Activated CD8-positive, alpha-beta memory T cell treated with anti-CD3 and anti-CD28 coated beads, Interleukin-2, amount 10 ng/mL, durations not matched to agents 7 days and 5 days (primary cell): ENCODE data around the gene MIS18A. TPM values are rescaled to one million over a fixed set of nuclear protein-coding genes. Genes with fewer than 3 reads are reported as not detected.
A peak's percentile ranks its signal among the peaks of the same experiment; 100 is the strongest.
"Not testable (repeated sequence)": the region's sequence is repeated elsewhere in the genome, so short reads cannot be mapped to it uniquely, and the experiment has no call there.

Source experiments
- ATAC-seq: fragments of 150-1000 bp; cut with Tn5 transposase; one replicate; pipeline ENCODE4 v1.10.0; 2021; ENCODE audit warnings: moderate library complexity
- CTCF ChIA-PET: fragments of 350-600 bp; sonication (Branson Sonifier 250); formaldehyde crosslinking; loops from one replicate; lab custom pipeline; 2021; ENCODE audit warnings: antibody characterized with exemption; lab: Charles Lee
- DNase-seq: peaks from one replicate; pipeline ENCODE4 v3.0.0-alpha.2; 2020
- H3K27ac Mint-ChIP-seq: one replicate; pipeline ENCODE4 v1.8.0; 2021; ENCODE audit warnings: mild to moderate bottlenecking, mixed read lengths
- H3K27me3 Mint-ChIP-seq: one replicate; pipeline ENCODE4 v1.8.0; 2021; ENCODE audit warnings: mixed read lengths
- H3K36me3 Mint-ChIP-seq: one replicate; pipeline ENCODE4 v1.8.0; 2021; ENCODE audit warnings: mild to moderate bottlenecking, mixed read lengths
- H3K4me1 Mint-ChIP-seq: one replicate; pipeline ENCODE4 v1.8.0; 2021; ENCODE audit warnings: mixed read lengths
- H3K4me3 Mint-ChIP-seq: one replicate; pipeline ENCODE4 v1.8.0; 2021; ENCODE audit warnings: mild to moderate bottlenecking, moderate library complexity, mixed read lengths
- H3K9me3 Mint-ChIP-seq: one replicate; pipeline ENCODE4 v1.8.0; 2022; ENCODE audit warnings: low read depth, mixed read lengths
- total RNA-seq, 2 experiments: library from RNA; stranded (reverse); gene quantifications; one replicate each; pipeline ENCODE4 v1.2.3, GENCODE V29; 2021

Gene MIS18A
- total RNA-seq, 2 experiments from 2014 or later = 29.3 to 30.1 TPM

- DNase-seq (peak; percentile 40), ATAC-seq (no peak)
- Mint-ChIP-seq H3K27ac (no peak overlapping the region), H3K9me3 (no peaks in the 10 kb centered on the region), H3K4me1 (no peaks in the 10 kb centered on the region), H3K4me3 (no peak overlapping the region), H3K27me3 (no peaks in the 10 kb centered on the region), H3K36me3 (peaks cover 6% of the 10 kb centered on the region)
- CTCF ChIA-PET = no interaction called here
Measured at GRCh38 chr21:32312976-32313375, 34.1 kb upstream of the MIS18A start.

GRCh38 chr21:32312326-32312725 lies 33.5 kb upstream of the MIS18A start:
- ATAC-seq (no peak), DNase-seq (peak; percentile 32)
- no peak overlapping the region for H3K27ac Mint-ChIP-seq
- peaks cover 7% of the 10 kb centered on the region for H3K36me3 Mint-ChIP-seq
- H3K4me3 Mint-ChIP-seq = no peak overlapping the region
- H3K27me3 Mint-ChIP-seq = no peaks in the 10 kb centered on the region
- CTCF ChIA-PET = no interaction called here
- H3K4me1 Mint-ChIP-seq = no peaks in the 10 kb centered on the region
- H3K9me3 Mint-ChIP-seq = no peaks in the 10 kb centered on the region

GRCh38 chr21:32311621-32312020 lies 32.8 kb upstream of the MIS18A start:
- CTCF ChIA-PET = no interaction called here
- peaks cover 11% of the 10 kb centered on the region for H3K36me3 Mint-ChIP-seq
- no peaks in the 10 kb centered on the region for H3K27me3 Mint-ChIP-seq
- ATAC-seq (no peak), DNase-seq (peak; percentile 23)
- H3K9me3 Mint-ChIP-seq = no peaks in the 10 kb centered on the region
- H3K4me1 Mint-ChIP-seq = no peaks in the 10 kb centered on the region
- no peak overlapping the region for H3K27ac Mint-ChIP-seq
- no peak overlapping the region for H3K4me3 Mint-ChIP-seq

- H3K9me3 Mint-ChIP-seq, ATAC-seq, H3K27ac Mint-ChIP-seq, H3K4me1 Mint-ChIP-seq, H3K4me3 Mint-ChIP-seq, CTCF ChIA-PET, H3K27me3 Mint-ChIP-seq: not testable (repeated sequence)
- peaks cover 11% of the 10 kb centered on the region for H3K36me3 Mint-ChIP-seq
- DNase-seq = peak; percentile 28
Measured at GRCh38 chr21:32310976-32311375, 32.1 kb upstream of the MIS18A start.

- no peaks in the 10 kb centered on the region for H3K27me3 Mint-ChIP-seq
- DNase-seq (peak; percentile 38), ATAC-seq (no peak)
- H3K27ac Mint-ChIP-seq = no peak overlapping the region
- peaks cover 5% of the 10 kb centered on the region for H3K4me1 Mint-ChIP-seq
- CTCF ChIA-PET = no interaction called here
- H3K9me3 Mint-ChIP-seq = no peaks in the 10 kb centered on the region
- no peak overlapping the region for H3K4me3 Mint-ChIP-seq
- H3K36me3 Mint-ChIP-seq = peaks cover 11% of the 10 kb centered on the region
Measured at GRCh38 chr21:32309906-32310460, 31.1 kb upstream of the MIS18A start.

GRCh38 chr21:32308696-32309095 lies 29.8 kb upstream of the MIS18A start:
- CTCF ChIA-PET = no interaction called here
- peak; percentile 5 for DNase-seq

GRCh38 chr21:32307706-32308105 lies 28.9 kb upstream of the MIS18A start:
- CTCF ChIA-PET = interaction anchor here (0.7 kb wide), 1 partner anchor 124 kb away, joined by 3 read pairs; no protein-coding TSS in a partner anchor
- ATAC-seq (no peak), DNase-seq (no peak)
- no peak overlapping the region for H3K27ac Mint-ChIP-seq
- peaks cover 7% of the 10 kb centered on the region for H3K36me3 Mint-ChIP-seq
- H3K4me3 Mint-ChIP-seq = no peak overlapping the region
- peaks cover 5% of the 10 kb centered on the region for H3K4me1 Mint-ChIP-seq
- no peaks in the 10 kb centered on the region for H3K27me3 Mint-ChIP-seq
- no peaks in the 10 kb centered on the region for H3K9me3 Mint-ChIP-seq

More at GRCh38 chr21:32308696-32309095, 29.8 kb upstream of the MIS18A start:
- Mint-ChIP-seq H3K36me3 (peaks cover 9% of the 10 kb centered on the region), H3K9me3 (no peaks in the 10 kb centered on the region), H3K27me3 (no peaks in the 10 kb centered on the region), H3K4me1 (peaks cover 5% of the 10 kb centered on the region), H3K27ac (peak overlapping the region; percentile 46), H3K4me3 (no peak overlapping the region)
- ATAC-seq = no peak

GRCh38 chr21:32306021-32306780 lies 27.4 kb upstream of the MIS18A start:
- Mint-ChIP-seq H3K4me3 (no peak overlapping the region), H3K27ac (no peak overlapping the region), H3K36me3 (peaks cover 7% of the 10 kb centered on the region), H3K9me3 (no peaks in the 10 kb centered on the region), H3K4me1 (peaks cover 5% of the 10 kb centered on the region), H3K27me3 (no peaks in the 10 kb centered on the region)
- ATAC-seq = no peak
- peak; percentile 34 for DNase-seq
- CTCF ChIA-PET = no interaction called here

- Mint-ChIP-seq H3K36me3 (peaks cover 13% of the 10 kb centered on the region), H3K27me3 (no peaks in the 10 kb centered on the region), H3K4me1 (peaks cover 5% of the 10 kb centered on the region), H3K9me3 (no peaks in the 10 kb centered on the region), H3K27ac (no peak overlapping the region), H3K4me3 (no peak overlapping the region)
- DNase-seq (peak; percentile 0), ATAC-seq (no peak)
- CTCF ChIA-PET = no interaction called here
Measured at GRCh38 chr21:32304998-32305397, 26.1 kb upstream of the MIS18A start.

GRCh38 chr21:32303385-32303784 lies 24.5 kb upstream of the MIS18A start:
- ATAC-seq (no peak), DNase-seq (peak; percentile 14)
- H3K9me3 Mint-ChIP-seq = no peaks in the 10 kb centered on the region
- H3K36me3 Mint-ChIP-seq = peaks cover 13% of the 10 kb centered on the region
- CTCF ChIA-PET = no interaction called here
- peaks cover 5% of the 10 kb centered on the region for H3K4me1 Mint-ChIP-seq
- H3K27me3 Mint-ChIP-seq = no peaks in the 10 kb centered on the region
- H3K4me3 Mint-ChIP-seq = no peak overlapping the region
- no peak overlapping the region for H3K27ac Mint-ChIP-seq

GRCh38 chr21:32302560-32302959 lies 23.7 kb upstream of the MIS18A start:
- Mint-ChIP-seq H3K27ac (no peak overlapping the region), H3K4me1 (peaks cover 5% of the 10 kb centered on the region), H3K36me3 (peaks cover 12% of the 10 kb centered on the region), H3K9me3 (no peaks in the 10 kb centered on the region), H3K27me3 (no peaks in the 10 kb centered on the region), H3K4me3 (no peak overlapping the region)
- DNase-seq (peak; percentile 3), ATAC-seq (no peak)
- CTCF ChIA-PET = no interaction called here

GRCh38 chr21:32301596-32301995 lies 22.7 kb upstream of the MIS18A start:
- ATAC-seq = no peak
- CTCF ChIA-PET = no interaction called here
- no peak overlapping the region for H3K27ac Mint-ChIP-seq
- H3K4me3 Mint-ChIP-seq = no peak overlapping the region
- no peaks in the 10 kb centered on the region for H3K9me3 Mint-ChIP-seq
- peaks cover 5% of the 10 kb centered on the region for H3K4me1 Mint-ChIP-seq
- no peak for DNase-seq
- no peaks in the 10 kb centered on the region for H3K27me3 Mint-ChIP-seq
- peaks cover 9% of the 10 kb centered on the region for H3K36me3 Mint-ChIP-seq

GRCh38 chr21:32300117-32300681 lies 21.4 kb upstream of the MIS18A start:
- Mint-ChIP-seq H3K4me3 (no peak overlapping the region), H3K36me3 (peaks cover 9% of the 10 kb centered on the region), H3K27ac (no peak overlapping the region), H3K27me3 (no peaks in the 10 kb centered on the region), H3K9me3 (no peaks in the 10 kb centered on the region), H3K4me1 (no peaks in the 10 kb centered on the region)
- DNase-seq = no peak
- no peak for ATAC-seq
- CTCF ChIA-PET = no interaction called here

GRCh38 chr21:32299695-32300094 lies 20.8 kb upstream of the MIS18A start:
- Mint-ChIP-seq H3K4me1 (no peaks in the 10 kb centered on the region), H3K27me3 (no peaks in the 10 kb centered on the region), H3K36me3 (peaks cover 9% of the 10 kb centered on the region), H3K9me3 (no peaks in the 10 kb centered on the region), H3K4me3 (no peak overlapping the region), H3K27ac (no peak overlapping the region)
- DNase-seq (no peak), ATAC-seq (no peak)
- CTCF ChIA-PET = no interaction called here
